ENCODE data around the gene MISP. TPM values are rescaled to one million over a fixed set of nuclear protein-coding genes. Genes with fewer than 3 reads are reported as not detected.

The MISP gene
- polyA plus RNA-seq, 2 of the 4 experiments (the other 2 are of a cell fraction), result 46.5 to 62.7 TPM

GRCh38 chr19:776549-776948, 25.6 kb downstream of the MISP start:
- Histone ChIP-seq H3K4me2 (no peak overlapping the region), H3K4me1 (peaks cover 33% of the 10 kb centered on the region), H3K4me3 (no peak overlapping the region), H3K9me3 (no peaks in the 10 kb centered on the region), H3K27ac (peak overlapping the region in 1 of 2 experiments; percentile 61; a peak in 3 of 6 replicates)
- TF ChIP-seq FOXS1 (CRISPR knock-in tag; IDR thresholded peaks at IDR 0.05) (no peak), BHLHE40 (IDR thresholded peaks at IDR 0.05; ENCODE audit: low read depth, low read length) (no peak), RAD21 (conservative IDR thresholded peaks at IDR 0.05 in 1 of 2, IDR thresholded peaks at IDR 0.05 in 1 of 2) (no peak)
- FAIRE-seq (no peak), ATAC-seq (no peak), DNase-seq (ENCODE audit: low read depth in 1 of 2, low spot score in 1 of 2) (no peak)
- CTCF ChIA-PET, result no interaction called here
- POLR2A ChIA-PET, result no interaction called here
- 89% methylated on average over 18 of the region's 18 CpGs for WGBS (ENCODE audit: missing lambda C conversion rate)

- peak; percentile 52 to 92 for DNase-seq (ENCODE audit: low read depth in 1 of 2, low spot score in 1 of 2)
- peak overlapping the region; percentile 46 for H3K4me2 ChIP-seq
- H3K27ac ChIP-seq, result peak overlapping the region; percentile 88 to 100
- no peaks in the 10 kb centered on the region for H3K9me3 ChIP-seq
- ChIA-PET CTCF (interaction anchor here (1.1 kb wide), 1 partner anchor 9 kb away, joined by 5 read pairs; no protein-coding TSS in a partner anchor), POLR2A (interaction anchor here (1.2 kb wide), 1 partner anchor 27 kb away, joined by 10 read pairs; no protein-coding TSS in a partner anchor)
- FAIRE-seq, result no peak
- peaks cover 30% of the 10 kb centered on the region for H3K4me1 ChIP-seq
- H3K4me3 ChIP-seq, result no peak overlapping the region
- WGBS (ENCODE audit: missing lambda C conversion rate), result 50% methylated on average over 34 of the region's 36 CpGs
- ATAC-seq, result peak; percentile 41 to 72
- peak; percentile 93 for TF ChIP-seq E2F6 (IDR thresholded peaks at IDR 0.05; ENCODE audit: borderline replicate concordance, low read depth)
- no peak for TF ChIP-seq PHF8 (IDR thresholded peaks at IDR 0.05; ENCODE audit: borderline replicate concordance, low read depth)
- no peak for TF ChIP-seq ELK1 (IDR thresholded peaks at IDR 0.05; ENCODE audit: low read depth, low read length)
- TF ChIP-seq HEYL (CRISPR knock-in tag; IDR thresholded peaks at IDR 0.05), result peak; percentile 64; the same call in 1 of the 2 replicates
- TF ChIP-seq CBX8 (IDR thresholded peaks at IDR 0.05), result no peak
- TF ChIP-seq HOXB13 (CRISPR knock-in tag; IDR thresholded peaks at IDR 0.05; ENCODE audit: low read depth), result no peak
- TF ChIP-seq ZFP36 (IDR thresholded peaks at IDR 0.05; ENCODE audit: borderline replicate concordance, partially characterized antibody), result no peak
- TF ChIP-seq GATA3 (IDR thresholded peaks at IDR 0.05; ENCODE audit: borderline replicate concordance), result peak; percentile 33; the same call in 1 of the 2 replicates
- TF ChIP-seq RCOR1 (IDR thresholded peaks at IDR 0.05; ENCODE audit: low read depth, low read length), result no peak
- TF ChIP-seq, protein P1, sequence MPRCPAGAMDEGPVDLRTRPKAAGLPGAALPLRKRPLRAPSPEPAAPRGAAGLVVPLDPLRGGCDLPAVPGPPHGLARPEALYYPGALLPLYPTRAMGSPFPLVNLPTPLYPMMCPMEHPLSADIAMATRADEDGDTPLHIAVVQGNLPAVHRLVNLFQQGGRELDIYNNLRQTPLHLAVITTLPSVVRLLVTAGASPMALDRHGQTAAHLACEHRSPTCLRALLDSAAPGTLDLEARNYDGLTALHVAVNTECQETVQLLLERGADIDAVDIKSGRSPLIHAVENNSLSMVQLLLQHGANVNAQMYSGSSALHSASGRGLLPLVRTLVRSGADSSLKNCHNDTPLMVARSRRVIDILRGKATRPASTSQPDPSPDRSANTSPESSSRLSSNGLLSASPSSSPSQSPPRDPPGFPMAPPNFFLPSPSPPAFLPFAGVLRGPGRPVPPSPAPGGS (IDR thresholded peaks at IDR 0.05), result no peak
- peak; percentile 84 to 96 for TF ChIP-seq CEBPB (IDR thresholded peaks at IDR 0.05)
- TF ChIP-seq EP300 (IDR thresholded peaks at IDR 0.05), result peak; percentile 20 to 42; a peak in 2 of 5 replicates
- no peak for TF ChIP-seq FOSL2 (IDR thresholded peaks at IDR 0.05)
- peak; percentile 39 for TF ChIP-seq FOSL2 (CRISPR knock-in tag; IDR thresholded peaks at IDR 0.05)
- TF ChIP-seq REST (IDR thresholded peaks at IDR 0.05), result no peak
- TF ChIP-seq KDM5A (IDR thresholded peaks at IDR 0.05), result no peak
- TF ChIP-seq RARB (CRISPR knock-in tag; IDR thresholded peaks at IDR 0.05), result 0 out of 2 replicates have a peak, but pooled peaks have one; percentile 21
- peak; percentile 29 to 76; a peak in 4 of 5 replicates for TF ChIP-seq JUN (IDR thresholded peaks at IDR 0.05)
- TF ChIP-seq ZNF302 (CRISPR knock-in tag; IDR thresholded peaks at IDR 0.05), result no peak
- peak; percentile 89 for TF ChIP-seq MYC (IDR thresholded peaks at IDR 0.05; ENCODE audit: borderline replicate concordance, low read length)
- TF ChIP-seq, protein P2, sequence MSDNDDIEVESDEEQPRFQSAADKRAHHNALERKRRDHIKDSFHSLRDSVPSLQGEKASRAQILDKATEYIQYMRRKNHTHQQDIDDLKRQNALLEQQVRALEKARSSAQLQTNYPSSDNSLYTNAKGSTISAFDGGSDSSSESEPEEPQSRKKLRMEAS (IDR thresholded peaks at IDR 0.05), result peak; percentile 98
- no peak for TF ChIP-seq MAFK (IDR thresholded peaks at IDR 0.05; ENCODE audit: partially characterized antibody)
- TF ChIP-seq TFCP2L1 (CRISPR knock-in tag; IDR thresholded peaks at IDR 0.05), result no peak
- TF ChIP-seq HMGXB4 (CRISPR knock-in tag; IDR thresholded peaks at IDR 0.05; ENCODE audit: borderline replicate concordance), result no peak
- TF ChIP-seq EHF (CRISPR knock-in tag; IDR thresholded peaks at IDR 0.05), result peak; percentile 80; the same call in 1 of the 2 replicates
- TF ChIP-seq RFX5 (IDR thresholded peaks at IDR 0.05), result no peak
Observed at GRCh38 chr19:778910-779653, 28.2 kb downstream of the MISP start.
